Progenitor cell of endocrine pancreas (in vitro differentiated cells): ENCODE measurements around the gene TMEM61. TPM values are rescaled to one million over a fixed set of nuclear protein-coding genes. Genes with fewer than 3 reads are reported as not detected.
"Not testable (repeated sequence)": the region's sequence is repeated elsewhere in the genome, so short reads cannot be mapped to it uniquely, and the experiment has no call there.

Source experiments
- DNase-seq: peaks from one replicate; pipeline ENCODE4 v3.0.0; 2021; ENCODE audit warnings: low spot score; ENCODE audit not compliant: unreplicated experiment
- H3K27ac Mint-ChIP-seq: 2 replicates; pipeline ENCODE4 v1.8.0; 2021; ENCODE audit warnings: mild to moderate bottlenecking, moderate library complexity, mixed read lengths
- H3K27me3 Mint-ChIP-seq: 2 replicates; pipeline ENCODE4 v1.8.0; 2021; ENCODE audit warnings: mixed read lengths
- H3K36me3 Mint-ChIP-seq: 2 replicates; pipeline ENCODE4 v1.8.0; 2022; ENCODE audit warnings: mixed read lengths; ENCODE audit not compliant: insufficient read depth
- H3K4me1 Mint-ChIP-seq: 2 replicates; pipeline ENCODE4 v1.8.0; 2021; ENCODE audit warnings: low read depth, mixed read lengths
- H3K4me3 Mint-ChIP-seq: 2 replicates; pipeline ENCODE4 v1.8.0; 2021; ENCODE audit warnings: low read depth, mild to moderate bottlenecking, moderate library complexity, mixed read lengths
- H3K9me3 Mint-ChIP-seq: 2 replicates; pipeline ENCODE4 v1.8.0; 2021; ENCODE audit warnings: low read depth, mixed read lengths
- CTCF ChIP-seq: fragments of 200-600 bp; sonication (generic); IDR thresholded peaks from one replicate; pipeline ENCODE4 v1.5.0; 2021; ENCODE audit warnings: antibody characterized with exemption, mild to moderate bottlenecking; ENCODE audit not compliant: unreplicated experiment
- total RNA-seq: library from RNA; stranded (reverse); gene quantifications from 2 replicates; pipeline ENCODE4 v1.2.1, GENCODE V29; 2021

TMEM61 gene
- total RNA-seq, 1 donor from 2014 or later, result 0.53 TPM

- Mint-ChIP-seq H3K9me3 (peaks cover 20% of the 10 kb centered on the region), H3K4me3 (no peak overlapping the region), H3K36me3 (no peaks in the 10 kb centered on the region), H3K27ac (no peak overlapping the region), H3K27me3 (no peaks in the 10 kb centered on the region), H3K4me1 (peaks cover 12% of the 10 kb centered on the region)
- DNase-seq, result no peak
- no peak for TF ChIP-seq CTCF
Observed at GRCh38 chr1:54953846-54954245, 26.6 kb upstream of the TMEM61 start.

- Mint-ChIP-seq H3K27ac (no peak overlapping the region), H3K36me3 (no peaks in the 10 kb centered on the region), H3K9me3 (peaks cover 21% of the 10 kb centered on the region), H3K4me3 (no peak overlapping the region), H3K4me1 (peaks cover 9% of the 10 kb centered on the region), H3K27me3 (no peaks in the 10 kb centered on the region)
- no peak for DNase-seq
- TF ChIP-seq CTCF, result no peak
Observed at GRCh38 chr1:54955359-54955758, 25.1 kb upstream of the TMEM61 start.

GRCh38 chr1:54956726-54957125, 23.7 kb upstream of the TMEM61 start:
- Mint-ChIP-seq H3K4me3 (no peak overlapping the region), H3K27ac (no peak overlapping the region), H3K27me3 (no peaks in the 10 kb centered on the region), H3K9me3 (peaks cover 21% of the 10 kb centered on the region), H3K36me3 (no peaks in the 10 kb centered on the region), H3K4me1 (no peaks in the 10 kb centered on the region)
- TF ChIP-seq CTCF, result no peak
- no peak for DNase-seq

- no peak for TF ChIP-seq CTCF
- no peaks in the 10 kb centered on the region for H3K4me1 Mint-ChIP-seq
- no peak overlapping the region for H3K4me3 Mint-ChIP-seq
- peaks cover 20% of the 10 kb centered on the region for H3K9me3 Mint-ChIP-seq
- no peak for DNase-seq
- no peaks in the 10 kb centered on the region for H3K36me3 Mint-ChIP-seq
- no peak overlapping the region for H3K27ac Mint-ChIP-seq
- H3K27me3 Mint-ChIP-seq, result no peaks in the 10 kb centered on the region
Observed at GRCh38 chr1:54959241-54959640, 21.2 kb upstream of the TMEM61 start.

- no peak overlapping the region for H3K27ac Mint-ChIP-seq
- TF ChIP-seq CTCF, result no peak
- H3K36me3 Mint-ChIP-seq, result no peaks in the 10 kb centered on the region
- H3K4me1 Mint-ChIP-seq, result no peaks in the 10 kb centered on the region
- no peak overlapping the region for H3K4me3 Mint-ChIP-seq
- H3K27me3 Mint-ChIP-seq, result peaks cover 14% of the 10 kb centered on the region
- no peak for DNase-seq
- peaks cover 12% of the 10 kb centered on the region for H3K9me3 Mint-ChIP-seq
Observed at GRCh38 chr1:54962612-54963395, 17.6 kb upstream of the TMEM61 start.

GRCh38 chr1:54963829-54964228, 16.6 kb upstream of the TMEM61 start:
- H3K9me3 Mint-ChIP-seq, DNase-seq, H3K27ac Mint-ChIP-seq, H3K4me3 Mint-ChIP-seq, H3K36me3 Mint-ChIP-seq, H3K4me1 Mint-ChIP-seq: not testable (repeated sequence)
- H3K27me3 Mint-ChIP-seq, result peaks cover 14% of the 10 kb centered on the region
